Limb (tissue), 2 donors: ENCODE results near the gene TSPAN18.

ENCODE experiments used
- DNase-seq, 2 donors: peaks; one replicate each; pipeline ENCODE4 v3.0.0-alpha.2; 2016; ENCODE audit errors: extremely low spot score in 2 of 2

Gene TSPAN18

DNA sequence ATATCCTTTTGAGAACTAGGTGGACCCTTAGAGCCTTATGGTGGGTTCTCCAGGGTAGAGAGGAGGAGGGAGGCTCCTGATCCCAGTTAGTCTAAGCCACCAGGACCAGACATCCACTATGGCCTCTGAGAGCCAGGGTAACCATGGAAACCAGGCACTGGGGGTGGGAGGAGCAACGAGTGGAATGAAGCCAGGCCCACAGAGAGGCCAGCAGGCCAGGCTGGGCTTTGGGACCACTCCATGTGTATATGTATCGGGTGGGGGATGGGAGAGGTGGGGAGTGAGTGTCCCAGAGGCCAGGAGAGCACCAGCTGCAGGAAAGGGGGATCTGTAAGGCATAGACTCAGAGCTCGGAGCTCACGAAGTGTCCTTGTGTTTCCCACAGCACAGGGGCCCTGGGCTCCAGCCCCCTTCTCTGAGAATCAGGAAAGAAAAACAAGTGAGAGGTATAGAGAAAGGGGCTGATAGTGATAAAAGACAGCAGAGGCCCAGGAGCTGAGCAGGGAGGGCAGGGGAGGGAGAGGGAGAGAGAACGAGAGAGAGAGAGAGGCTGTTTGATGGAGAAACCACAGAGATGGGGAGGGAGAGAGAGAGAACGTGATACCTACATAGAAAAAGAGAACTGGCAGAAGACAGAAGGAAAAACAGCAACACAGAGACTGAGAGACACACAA lies 15.5 kb upstream of the TSPAN18 start:
- DNase-seq = peak in 1 of 2 donors; percentile 65

DNA sequence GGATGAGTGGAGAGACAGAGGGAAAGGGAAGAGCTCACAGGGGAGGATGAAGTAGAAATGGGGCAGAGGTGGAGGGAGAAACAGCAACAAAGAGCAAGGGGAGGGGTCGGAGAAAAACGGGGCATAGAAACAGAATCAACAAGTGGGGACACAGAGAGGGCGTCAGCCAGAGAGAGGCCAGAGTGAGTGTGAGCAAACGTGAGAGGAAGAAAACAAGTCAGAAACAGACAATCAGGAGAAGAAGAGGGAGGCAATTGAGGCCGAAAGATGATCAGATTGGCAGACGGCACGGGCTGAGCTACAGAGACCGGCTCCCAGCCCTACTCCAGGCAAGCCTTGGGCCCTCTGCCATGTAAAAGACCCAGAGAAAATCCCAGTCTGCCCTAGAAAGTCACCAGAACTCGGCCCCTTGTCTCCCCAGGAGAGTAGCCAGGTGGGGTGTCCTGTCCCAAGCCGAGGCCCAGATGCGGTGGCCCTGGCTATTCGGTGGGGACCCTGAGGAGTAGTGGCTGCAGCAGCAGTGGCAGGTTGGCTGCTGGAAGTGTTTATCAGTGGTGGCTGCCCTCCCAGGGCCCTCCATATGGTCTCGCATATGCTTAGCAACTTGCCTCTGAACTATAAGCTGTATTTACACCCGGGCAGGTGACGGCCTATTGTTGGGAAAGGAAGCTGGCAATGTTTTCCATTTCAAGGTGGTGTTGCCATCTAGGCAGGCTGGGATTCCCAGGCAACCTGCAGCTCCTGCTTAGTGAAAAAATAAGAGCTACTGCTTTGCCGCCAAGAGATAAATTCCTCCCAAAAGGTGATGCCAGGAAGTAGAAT lies 14.8 kb upstream of the TSPAN18 start:
- peak in 1 of 2 donors; percentile 36 for DNase-seq

DNA sequence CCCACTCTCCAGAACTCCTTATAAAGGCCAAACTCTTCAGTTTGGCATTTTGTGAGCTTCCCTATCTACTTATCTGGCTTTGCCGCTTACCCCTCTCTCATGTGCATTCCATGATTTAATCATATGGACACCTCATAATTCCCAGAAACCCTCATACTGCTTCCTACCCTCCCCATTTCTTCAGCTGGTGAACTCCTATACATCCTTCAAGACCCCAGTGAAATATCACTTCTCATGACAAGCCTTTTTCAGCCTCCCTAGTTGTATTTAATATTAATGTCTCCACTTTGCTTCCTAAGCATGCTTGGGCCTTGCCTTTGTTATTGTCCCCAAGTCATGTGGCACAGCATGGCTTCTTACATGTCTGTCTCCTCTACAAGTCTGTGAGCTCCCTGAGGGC lies 13.7 kb upstream of the TSPAN18 start:
- DNase-seq = no peak

DNA sequence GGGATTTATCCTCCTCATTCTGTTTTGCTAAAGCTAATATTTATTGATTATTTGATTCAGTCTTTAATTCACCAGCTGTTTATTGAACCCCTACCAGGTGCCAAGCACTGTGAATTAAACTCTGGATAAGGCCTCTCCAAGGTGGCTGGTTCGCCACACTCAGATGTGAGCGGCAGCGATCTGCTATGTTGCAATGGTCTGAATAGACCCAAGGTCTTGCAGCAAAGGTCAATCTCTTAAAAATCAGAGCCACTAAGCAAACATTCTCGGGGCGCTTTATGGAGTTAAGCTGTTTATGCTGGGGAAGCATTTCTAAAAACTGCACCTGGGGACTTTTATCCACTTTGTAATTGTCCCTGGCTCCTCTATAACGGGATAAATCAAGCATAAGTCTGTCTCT lies 10.5 kb upstream of the TSPAN18 start:
- no peak for DNase-seq

DNA sequence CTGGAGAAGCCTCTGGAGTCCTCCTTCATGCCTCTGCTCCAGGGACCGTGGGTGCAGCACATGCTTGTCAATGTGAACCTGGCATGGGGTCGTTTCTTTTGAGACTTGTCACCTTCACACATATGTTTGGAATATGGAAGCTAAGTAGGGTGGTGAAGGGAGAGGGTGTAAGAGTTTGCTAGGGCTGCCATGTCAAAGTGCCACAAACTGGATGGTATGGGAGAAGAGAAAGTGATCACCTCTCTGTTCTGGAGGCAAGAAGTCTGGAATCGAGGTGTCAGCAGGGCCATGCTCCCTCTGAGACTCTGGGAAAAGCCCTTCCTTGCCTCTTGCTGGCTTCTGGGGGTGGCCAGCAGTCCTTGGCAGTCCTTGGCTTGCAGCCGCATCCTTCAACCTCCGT lies 8.7 kb upstream of the TSPAN18 start:
- DNase-seq = no peak

DNA sequence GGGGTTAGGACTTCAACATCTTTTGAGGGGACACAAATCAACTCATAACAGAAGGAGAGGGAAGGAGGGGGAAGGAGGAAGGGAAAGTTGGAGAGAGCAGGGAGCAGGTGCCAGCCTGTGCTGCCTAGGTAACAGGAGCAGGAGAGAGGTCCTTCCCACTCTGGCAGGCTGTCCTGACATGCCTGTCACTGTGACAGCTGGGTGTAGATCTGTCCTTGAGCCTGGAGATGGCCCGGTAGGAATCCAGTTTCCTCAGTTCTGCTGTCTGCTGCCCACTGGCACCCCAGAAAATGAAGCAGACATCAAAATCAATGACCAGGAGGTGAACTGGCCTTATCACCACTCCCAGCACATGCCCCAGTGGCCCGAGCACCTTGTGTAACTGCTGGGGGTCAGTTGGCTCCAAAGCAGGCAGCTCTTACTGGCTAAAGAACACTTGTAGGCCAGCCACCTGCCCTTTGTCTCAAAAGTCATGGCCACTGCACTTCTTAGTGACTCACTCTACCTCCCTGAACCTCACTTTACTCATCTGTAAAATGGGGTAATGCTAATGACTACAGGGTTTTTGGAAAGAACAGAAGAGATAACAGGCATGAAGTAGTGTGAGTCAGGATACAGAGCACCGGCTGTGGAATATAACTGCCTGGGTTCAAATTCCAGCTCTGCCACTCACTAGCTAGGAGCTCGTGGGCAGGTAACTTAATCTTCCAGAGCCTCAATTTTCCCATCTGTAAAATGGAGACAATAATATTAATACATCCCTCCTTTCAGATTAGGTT lies 8.0 kb upstream of the TSPAN18 start:
- no peak for DNase-seq

DNA sequence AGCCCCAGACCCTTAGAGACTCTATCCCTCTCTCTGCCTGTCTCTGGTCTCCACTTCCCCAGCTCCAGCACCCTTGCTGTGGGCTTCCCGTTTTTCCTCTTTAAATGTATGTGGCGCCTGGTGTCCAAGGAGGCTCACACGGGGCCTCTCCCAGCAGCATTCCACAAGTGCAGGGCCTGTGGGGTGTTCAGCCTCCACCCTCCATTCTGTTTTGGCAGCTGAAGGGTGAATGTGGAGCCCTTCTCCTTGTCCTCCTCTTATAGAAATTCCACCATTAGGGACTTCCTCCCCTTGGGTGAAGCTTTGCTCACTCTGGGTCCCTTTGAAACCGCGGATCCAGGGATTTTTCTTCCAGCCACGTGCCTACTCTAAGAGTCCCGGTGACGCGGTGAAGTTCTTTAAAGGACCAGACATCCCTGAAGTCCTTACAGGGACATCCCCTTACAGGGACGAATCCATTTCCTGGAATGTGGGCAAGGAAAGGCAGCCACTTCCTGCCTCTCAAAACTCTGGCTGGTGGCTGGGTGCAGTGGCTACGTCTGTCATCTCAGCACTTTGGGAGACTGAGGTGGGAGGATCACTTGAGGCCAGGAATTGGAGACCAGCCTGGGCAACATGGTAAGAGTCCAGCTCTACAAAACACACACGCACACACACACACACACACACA lies 1.6 kb upstream of the TSPAN18 start:
- no peak for DNase-seq

DNA sequence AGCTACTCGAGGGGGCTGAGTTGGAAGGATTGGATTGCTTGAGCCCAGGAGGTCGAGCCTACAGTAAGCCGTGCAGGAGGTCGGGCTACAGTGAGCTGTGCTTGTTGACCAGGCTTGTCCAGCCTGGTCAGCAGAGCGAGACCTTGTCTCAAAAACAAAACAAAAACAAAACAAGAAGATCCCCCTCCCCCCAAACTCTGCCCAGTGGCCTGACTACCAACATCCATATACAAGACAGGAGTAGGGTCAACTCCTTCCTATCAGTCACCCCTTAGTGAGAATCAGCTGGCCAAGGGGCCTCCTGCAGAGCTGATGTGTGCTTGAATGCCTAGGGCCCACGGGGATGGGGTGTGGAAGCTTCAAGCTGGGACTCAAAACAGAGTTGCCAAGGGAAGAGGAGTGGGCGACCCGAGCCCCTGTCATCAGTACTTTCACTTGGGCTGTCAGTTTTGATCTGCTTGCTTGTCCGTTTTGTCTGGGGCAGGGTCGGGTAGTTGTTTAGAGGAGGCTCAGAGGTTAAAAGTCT lies 942 bp upstream of the TSPAN18 start:
- DNase-seq = no peak

DNA sequence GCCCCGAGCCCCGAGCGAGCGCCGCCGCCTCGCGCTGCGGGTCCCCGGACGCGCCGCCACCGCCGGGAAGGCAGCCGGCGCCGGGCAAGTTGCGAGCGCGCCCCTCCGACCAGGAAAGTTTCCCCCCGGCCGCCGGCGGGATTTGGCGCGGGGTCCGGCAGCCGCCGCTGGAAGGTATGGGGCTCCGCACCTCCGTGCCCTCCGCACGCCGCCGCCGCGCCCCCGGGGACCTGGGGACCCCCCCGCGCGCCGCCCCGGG lies 281 bp downstream of the TSPAN18 start:
- DNase-seq = no peak

DNA sequence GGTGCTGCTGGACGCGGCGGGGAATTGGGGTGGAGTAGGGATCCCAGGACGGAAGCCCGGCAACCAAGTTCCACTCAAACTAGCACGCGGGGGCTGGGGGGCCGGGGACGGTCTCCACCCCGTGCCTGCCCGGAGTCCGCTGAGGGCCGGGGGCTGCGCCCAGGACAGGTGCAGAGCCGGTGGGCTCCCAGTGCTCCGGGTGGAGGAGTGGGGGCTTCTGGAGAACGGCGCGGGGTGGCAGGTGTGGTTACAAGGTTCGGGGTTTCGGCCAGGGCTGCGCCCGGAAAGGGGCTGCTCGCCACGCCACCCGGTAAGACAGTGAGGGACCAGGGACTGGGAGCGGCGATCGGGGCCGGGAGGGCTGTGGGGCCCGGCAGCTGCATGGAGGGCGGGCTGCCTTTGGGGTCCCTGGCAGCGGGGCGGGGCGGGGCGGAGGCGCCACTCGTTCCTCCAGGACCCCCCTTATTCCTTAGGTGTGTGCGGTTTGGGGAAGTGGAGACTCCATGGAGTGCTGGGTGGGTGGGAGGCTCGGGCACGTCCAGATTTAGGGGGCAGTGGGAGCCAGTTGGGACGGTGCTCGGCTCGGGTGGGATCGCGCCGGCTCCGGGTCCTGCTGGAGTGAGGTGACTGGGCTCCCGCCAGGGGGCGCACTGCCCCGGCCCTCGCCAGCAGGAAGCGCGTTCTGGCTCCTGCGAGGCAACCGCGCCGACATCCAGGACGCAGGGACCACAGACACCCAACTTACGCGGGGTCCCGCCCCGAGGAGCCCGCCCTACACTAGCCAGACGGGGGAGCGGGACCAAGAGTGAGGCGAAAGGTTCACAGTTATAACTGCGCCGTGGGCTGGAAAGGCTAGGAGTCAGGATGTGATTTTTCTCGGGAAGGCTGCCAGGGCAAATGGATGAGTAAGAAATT lies 868 bp downstream of the TSPAN18 start:
- DNase-seq = peak; percentile 77 to 92

DNA sequence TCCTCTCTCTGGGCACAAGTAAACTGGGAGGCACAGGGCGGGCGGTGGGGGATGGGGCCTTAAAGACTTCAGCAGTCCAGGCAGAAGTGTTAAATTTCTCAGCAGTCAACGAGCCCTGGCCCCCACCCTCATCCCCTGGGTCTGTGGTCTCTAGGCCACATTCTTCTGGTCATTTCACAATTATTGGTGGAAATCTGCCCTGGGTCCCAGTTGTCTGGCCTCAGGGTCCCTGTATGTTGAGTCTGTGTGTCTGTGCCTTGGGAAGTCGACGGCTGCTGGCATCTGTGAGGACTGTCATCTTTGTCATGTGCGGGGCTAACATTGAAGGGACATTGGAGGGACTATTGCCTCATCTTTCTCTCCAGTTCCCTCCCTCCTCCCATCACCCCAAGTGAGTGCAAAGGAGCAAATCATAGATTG lies 1.7 kb downstream of the TSPAN18 start:
- DNase-seq = no peak

DNA sequence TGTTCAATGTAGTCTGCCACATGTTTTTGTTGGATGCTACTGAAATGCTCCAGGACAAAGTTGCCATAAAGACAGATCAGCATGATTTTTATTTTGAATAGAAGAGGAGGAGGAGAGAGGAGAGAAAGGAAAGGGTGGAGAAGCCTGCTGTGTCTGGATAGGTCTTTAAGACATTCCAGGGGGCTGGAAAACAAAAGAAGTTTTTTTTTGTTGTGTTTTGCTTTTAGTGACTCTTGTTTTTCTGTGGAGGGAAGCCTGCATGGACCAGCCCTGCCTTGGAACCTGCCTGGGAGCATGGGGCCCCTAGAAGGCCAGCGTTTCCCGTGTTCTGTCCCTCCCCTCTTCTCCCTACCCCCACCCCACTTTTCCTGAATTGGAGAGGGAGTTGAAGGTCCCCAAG lies 2.3 kb downstream of the TSPAN18 start:
- DNase-seq = no peak

DNA sequence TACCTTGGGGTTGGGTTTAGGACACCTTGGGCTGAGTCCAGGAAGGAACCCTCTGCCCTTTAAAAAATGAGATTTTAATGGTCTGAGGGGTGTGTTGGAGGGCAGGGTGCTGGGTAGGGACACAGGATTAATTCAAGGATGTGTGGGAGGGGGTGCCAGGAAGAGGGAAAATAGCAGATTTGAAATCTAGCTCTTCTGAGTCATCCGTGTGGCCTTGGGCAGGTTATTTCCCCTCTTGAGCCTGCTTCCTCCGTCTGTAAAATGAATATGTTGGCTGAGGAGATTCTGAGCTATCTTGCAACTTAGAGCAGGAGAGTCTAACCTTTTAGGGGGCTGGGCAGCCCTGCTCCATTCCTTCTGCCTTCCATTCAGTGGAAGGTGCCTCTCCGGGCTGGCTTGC lies 3.0 kb downstream of the TSPAN18 start:
- DNase-seq = no peak

DNA sequence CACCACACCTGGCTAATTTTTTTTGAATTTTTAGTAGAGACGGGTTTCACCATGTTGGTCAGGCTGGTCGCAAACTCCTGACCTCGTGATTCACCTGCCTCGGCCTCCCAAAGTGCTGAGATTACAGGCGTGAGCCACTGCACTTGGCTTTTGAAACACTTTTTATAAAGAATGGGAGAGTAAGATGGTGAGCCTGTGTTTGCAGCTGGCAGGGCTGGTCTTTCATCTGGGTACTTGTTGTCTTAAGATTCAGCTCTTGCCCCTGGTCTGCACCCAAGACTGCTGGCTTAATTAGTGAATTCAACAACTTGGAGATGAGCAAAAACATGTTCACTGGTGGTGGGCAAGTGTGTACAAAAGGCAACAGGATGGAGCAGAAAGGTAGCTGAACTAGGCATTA lies 4.0 kb downstream of the TSPAN18 start:
- DNase-seq = no peak

DNA sequence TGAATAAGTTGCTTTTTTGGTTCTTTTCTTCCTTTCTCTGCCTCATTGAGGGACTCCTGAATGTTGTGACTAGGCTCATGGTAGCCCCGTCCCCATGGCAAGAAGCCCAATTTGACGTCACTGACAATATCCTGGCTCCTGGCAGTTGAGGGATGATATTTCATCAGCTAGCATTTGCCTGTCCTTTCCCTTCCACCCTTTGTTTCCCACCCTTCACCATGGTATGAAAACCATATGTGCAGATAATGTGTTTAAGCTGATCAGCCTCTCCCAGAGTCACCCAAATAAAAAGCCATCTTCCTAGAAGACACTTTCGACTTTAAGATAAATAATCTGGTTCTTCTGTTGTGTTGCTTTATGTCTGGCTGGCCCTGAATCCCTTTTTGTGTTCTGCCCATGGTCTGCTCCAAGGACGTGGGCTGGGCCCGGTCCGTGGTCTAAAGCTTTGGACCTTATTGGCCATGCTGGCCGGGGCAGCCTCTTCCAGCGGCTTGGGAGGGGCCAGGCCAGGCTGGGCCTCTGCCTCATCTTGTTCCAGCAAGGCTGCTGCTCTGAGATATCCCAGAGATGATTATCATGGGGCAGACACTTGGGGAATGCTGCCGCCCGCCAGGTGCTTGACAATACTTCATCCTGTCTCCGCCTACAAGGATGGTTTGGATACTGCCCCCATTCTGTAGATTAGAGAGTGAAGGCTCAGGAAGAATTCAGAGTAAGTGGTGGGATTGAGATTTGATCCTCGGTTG lies 5.1 kb downstream of the TSPAN18 start:
- peak in 1 of 2 donors; percentile 45 for DNase-seq

DNA sequence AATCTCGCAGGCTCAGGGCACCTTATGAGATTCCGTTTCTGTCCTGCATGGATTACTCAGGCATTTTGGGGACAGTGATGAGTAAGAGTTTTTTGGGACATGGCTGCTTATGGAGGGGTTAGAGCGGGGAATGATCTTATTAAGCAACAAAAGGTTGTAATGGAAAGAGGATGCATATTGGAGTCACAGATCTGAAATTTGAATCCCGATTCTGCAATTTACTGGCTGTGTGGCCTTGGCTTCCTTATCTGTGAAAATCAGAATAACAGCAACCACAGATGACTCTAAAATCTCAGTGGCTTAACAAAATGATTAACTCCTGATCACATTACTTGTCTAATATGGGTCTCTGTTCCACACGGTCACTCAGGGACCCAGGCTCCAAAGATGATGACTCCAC lies 5.8 kb downstream of the TSPAN18 start:
- no peak for DNase-seq

DNA sequence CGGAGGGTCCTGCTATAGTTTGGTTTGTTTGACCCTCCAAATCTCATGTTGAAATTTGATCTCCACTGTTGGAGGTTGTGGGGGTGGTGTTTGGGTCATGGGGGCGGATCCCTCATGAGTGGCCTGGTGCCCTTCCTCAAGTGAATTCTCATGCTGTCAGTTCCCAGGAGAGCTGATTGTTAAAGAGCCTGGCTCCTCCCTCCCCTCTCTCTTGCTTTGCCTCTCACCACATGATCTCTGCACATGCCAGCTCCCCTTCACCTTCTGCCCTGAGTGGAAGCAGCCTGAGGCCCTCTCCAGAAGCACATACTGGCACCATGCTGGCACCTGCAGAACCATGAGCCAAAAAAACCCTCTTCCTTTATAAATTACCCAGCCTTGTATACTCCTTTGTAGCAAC lies 7.1 kb downstream of the TSPAN18 start:
- no peak for DNase-seq

DNA sequence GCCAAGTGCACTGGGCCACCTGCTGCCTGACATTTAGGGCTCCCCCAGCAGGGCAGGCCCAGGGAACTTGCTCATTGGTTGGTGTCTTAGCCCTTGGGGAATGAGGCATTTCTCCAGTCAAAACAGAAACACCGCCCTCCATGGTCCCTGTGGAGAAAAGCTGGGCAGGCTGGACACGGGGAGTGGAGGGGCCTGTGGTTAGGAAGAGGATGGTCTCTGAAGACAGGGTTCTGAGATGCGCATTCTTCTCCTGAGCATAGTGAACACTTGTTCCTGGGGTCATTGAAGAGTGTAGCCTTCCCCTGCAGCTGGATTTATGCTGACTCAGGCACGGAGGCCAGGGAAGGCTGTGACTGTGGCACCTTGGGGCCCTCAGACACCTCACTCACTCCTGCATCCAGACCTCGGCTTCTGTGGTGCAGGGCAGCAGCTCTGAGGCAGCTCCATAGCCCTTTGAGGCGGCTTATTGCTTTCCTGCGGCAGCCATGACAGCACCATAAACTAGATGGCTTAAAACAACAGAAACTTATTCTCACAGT lies 8.2 kb downstream of the TSPAN18 start:
- no peak for DNase-seq

DNA sequence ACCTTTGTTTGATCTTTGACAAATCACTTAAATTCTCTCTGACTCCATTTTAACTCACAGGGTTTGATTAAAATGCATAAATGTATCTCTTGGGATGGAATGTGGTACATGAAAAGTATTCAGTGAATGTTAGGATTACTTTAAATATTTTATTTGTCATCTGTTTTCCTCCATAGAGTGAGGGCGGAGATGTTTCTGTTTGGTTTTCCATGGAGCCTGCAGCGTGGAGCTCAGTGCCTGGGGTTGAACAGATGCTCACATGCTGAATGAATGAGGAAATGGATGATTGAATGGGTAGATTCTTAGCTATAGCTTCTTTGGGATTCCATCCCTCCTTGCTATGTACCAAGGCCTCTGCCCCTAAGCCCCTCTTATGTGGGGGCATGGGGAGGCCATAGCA lies 10.0 kb downstream of the TSPAN18 start:
- DNase-seq = no peak
